Prostate gland (tissue), 2 donors: Measurements from ENCODE around the gene DGKE.

Experiments used
- POLR2A ChIP-seq: fragments of 450-650 bp; IDR thresholded peaks from one replicate; pipeline ENCODE4 v1.6.1; 2016; ENCODE audit warnings: antibody characterized with exemption, mild to moderate bottlenecking
- POLR2AphosphoS5 ChIP-seq: sonication (generic); formaldehyde crosslinking; IDR thresholded peaks from one replicate; pipeline ENCODE4 v1.6.1; 2017; ENCODE audit warnings: antibody characterized with exemption
- TF ChIP-seq, protein P1 (sequence below), 4 experiments: fragments of 200-600 bp in 2 of 4; fragments of 450-650 bp in 2 of 4; sonication (generic) in 2 of 4; IDR thresholded peaks; 1 replicate in 3 of 4; 2 replicates in 1 of 4; pipeline ENCODE4 v1.5.1; 2016 to 2019; ENCODE audit warnings: antibody characterized with exemption in 4 of 4, mild to moderate bottlenecking in 2 of 4, moderate library complexity in 2 of 4

DNA sequence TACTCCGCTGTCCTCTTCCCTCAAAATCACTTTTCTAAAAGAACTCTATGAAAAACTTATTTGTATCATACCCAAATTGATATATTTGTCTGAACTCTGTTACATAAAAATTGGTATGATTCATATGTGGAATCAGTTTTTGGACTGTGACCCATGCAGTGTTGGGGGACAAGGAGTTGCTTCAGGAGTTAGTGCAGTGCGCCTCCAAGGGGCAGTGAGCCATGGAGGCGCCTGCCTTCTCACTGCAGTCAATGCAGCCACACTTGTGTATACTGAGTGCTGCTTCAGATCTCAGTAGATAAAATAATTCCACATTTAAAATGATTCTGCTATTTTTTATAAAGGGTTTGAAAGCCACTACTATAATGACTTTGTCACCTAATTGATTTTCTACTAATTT, 32.5 kb downstream of the DGKE start:
- TF ChIP-seq, protein P1, sequence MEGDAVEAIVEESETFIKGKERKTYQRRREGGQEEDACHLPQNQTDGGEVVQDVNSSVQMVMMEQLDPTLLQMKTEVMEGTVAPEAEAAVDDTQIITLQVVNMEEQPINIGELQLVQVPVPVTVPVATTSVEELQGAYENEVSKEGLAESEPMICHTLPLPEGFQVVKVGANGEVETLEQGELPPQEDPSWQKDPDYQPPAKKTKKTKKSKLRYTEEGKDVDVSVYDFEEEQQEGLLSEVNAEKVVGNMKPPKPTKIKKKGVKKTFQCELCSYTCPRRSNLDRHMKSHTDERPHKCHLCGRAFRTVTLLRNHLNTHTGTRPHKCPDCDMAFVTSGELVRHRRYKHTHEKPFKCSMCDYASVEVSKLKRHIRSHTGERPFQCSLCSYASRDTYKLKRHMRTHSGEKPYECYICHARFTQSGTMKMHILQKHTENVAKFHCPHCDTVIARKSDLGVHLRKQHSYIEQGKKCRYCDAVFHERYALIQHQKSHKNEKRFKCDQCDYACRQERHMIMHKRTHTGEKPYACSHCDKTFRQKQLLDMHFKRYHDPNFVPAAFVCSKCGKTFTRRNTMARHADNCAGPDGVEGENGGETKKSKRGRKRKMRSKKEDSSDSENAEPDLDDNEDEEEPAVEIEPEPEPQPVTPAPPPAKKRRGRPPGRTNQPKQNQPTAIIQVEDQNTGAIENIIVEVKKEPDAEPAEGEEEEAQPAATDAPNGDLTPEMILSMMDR (IDR thresholded peaks at IDR 0.05) = no peak
- no peak for TF ChIP-seq POLR2AphosphoS5
- no peak for TF ChIP-seq POLR2A
